Left lung (tissue), 10 donors: ENCODE measurements around the gene STAT3. TPM values are rescaled to one million over a fixed set of nuclear protein-coding genes. Genes with fewer than 3 reads are reported as not detected.
A peak's percentile ranks its signal among the peaks of the same experiment; 100 is the strongest.

Experiments used
- ATAC-seq: fragments of 200-7000 bp; cut with Tn5 transposase; one replicate; pipeline ENCODE4 v1.9.1; 2020; ENCODE audit warnings: moderate library complexity
- DNase-seq, 4 donors: peaks; one replicate each; pipeline ENCODE4 v3.0.0-alpha.2; 2013 to 2020
- H3K27ac ChIP-seq, 2 donors: fragments of 200-600 bp; sonication (generic) in 1 of 2; one replicate each; pipeline versions ENCODE4 v1.5.0 to v1.8.0; 2020 to 2021
- H3K27me3 ChIP-seq, 2 donors: fragments of 200-600 bp; sonication (generic) in 1 of 2; one replicate each; pipeline versions ENCODE4 v1.5.0 to v1.8.0; 2020 to 2021
- H3K36me3 ChIP-seq, 2 donors: fragments of 200-600 bp; sonication (generic) in 1 of 2; one replicate each; pipeline versions ENCODE4 v1.5.0 to v1.8.0; 2020 to 2021
- H3K4me1 ChIP-seq, 2 donors: fragments of 200-600 bp; one replicate each; pipeline ENCODE4 v1.8.0; 2021
- H3K4me3 ChIP-seq, 2 donors: fragments of 200-600 bp; sonication (generic) in 1 of 2; one replicate each; pipeline versions ENCODE4 v1.5.0 to v1.8.0; 2020 to 2021; ENCODE audit warnings: mild to moderate bottlenecking in 1 of 2
- H3K9me3 ChIP-seq, 2 donors: fragments of 200-600 bp; sonication (generic) in 1 of 2; one replicate each; pipeline versions ENCODE4 v1.5.0 to v1.8.0; 2020 to 2021
- intact Hi-C, 2 donors: fragments of 100-400 bp; cut with DNase I; formaldehyde crosslinking; loops; one replicate each; pipeline versions ENCODE4 v1.11.2 to v1.14.2; 2022
- polyA plus RNA-seq, 6 donors: library from polyadenylated mRNA; unstranded; fragments of 120-200 nt; gene quantifications; one replicate each; pipeline ENCODE4 v1.2.1, GENCODE V29; 2013; ENCODE audit not compliant: insufficient read length in 6 of 6
- total RNA-seq, 2 donors: library from RNA; stranded (reverse); fragmentation: NEBNext Ultra II Directional; extraction: Animal tissue kit (Norgen Biotek cat#: 25700); gene quantifications; one replicate each; pipeline ENCODE4 v1.2.1, GENCODE V29; 2021
- TF ChIP-seq, protein P1 (sequence below), 2 donors: fragments of 200-600 bp; sonication (generic) in 1 of 2; IDR thresholded peaks; one replicate each; pipeline versions ENCODE4 v1.5.0 to v1.8.0; 2021; ENCODE audit warnings: antibody characterized with exemption in 2 of 2
- donor health status: DM: no; HTN: yes; CAD: no.
- donor health status: DM: no; HTN: no; CAD: no.

STAT3 gene
- total and polyA plus RNA-seq, 8 donors, result 75.0 to 271 (median 80.5) TPM

DNA sequence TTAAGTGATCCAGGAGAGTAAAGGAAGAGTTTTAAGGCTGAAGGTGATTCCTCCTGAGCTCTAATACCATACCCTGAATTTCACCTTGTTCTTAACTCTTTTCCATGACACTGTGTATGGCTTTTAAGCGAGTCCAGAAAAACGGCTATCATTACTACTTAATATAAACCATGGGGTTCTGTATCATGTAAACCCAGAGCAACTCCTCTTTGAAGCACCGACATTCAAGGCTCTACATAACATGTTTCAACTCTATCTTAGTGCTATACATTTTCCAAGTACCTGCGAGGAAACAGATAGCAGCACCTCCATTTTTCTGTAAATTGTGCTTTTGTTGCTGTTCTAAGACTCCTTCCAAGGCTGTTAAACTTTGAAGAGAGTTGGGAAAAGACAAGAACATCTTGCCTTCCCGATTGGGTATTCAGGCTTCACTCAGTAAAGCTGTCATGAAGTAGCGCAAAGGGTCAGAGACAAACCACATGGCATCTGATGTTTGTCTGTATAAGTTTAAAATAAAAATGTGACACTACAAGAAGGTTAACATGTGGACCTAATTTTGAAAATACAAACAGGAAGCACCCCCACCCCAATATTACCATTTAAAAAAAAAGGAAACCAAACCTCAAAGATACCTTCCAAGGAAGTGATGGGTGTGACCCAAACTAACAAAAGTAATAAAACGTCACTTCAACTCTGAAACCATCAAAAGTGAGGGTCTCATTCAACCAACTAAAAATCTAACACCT is 115.9 kb downstream of the STAT3 start:
- intact Hi-C loops, result no loop called here
- no peaks in the 10 kb centered on the region for H3K9me3 ChIP-seq
- no peaks in the 10 kb centered on the region for H3K27me3 ChIP-seq
- H3K4me1 ChIP-seq, result peaks cover 3 to 70% of the 10 kb centered on the region in 2 donors
- no peak for ATAC-seq
- no peaks in the 10 kb centered on the region for H3K36me3 ChIP-seq
- H3K27ac ChIP-seq, result peak overlapping the region in 1 of 2 donors; percentile 93
- TF ChIP-seq, protein P1, sequence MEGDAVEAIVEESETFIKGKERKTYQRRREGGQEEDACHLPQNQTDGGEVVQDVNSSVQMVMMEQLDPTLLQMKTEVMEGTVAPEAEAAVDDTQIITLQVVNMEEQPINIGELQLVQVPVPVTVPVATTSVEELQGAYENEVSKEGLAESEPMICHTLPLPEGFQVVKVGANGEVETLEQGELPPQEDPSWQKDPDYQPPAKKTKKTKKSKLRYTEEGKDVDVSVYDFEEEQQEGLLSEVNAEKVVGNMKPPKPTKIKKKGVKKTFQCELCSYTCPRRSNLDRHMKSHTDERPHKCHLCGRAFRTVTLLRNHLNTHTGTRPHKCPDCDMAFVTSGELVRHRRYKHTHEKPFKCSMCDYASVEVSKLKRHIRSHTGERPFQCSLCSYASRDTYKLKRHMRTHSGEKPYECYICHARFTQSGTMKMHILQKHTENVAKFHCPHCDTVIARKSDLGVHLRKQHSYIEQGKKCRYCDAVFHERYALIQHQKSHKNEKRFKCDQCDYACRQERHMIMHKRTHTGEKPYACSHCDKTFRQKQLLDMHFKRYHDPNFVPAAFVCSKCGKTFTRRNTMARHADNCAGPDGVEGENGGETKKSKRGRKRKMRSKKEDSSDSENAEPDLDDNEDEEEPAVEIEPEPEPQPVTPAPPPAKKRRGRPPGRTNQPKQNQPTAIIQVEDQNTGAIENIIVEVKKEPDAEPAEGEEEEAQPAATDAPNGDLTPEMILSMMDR (IDR thresholded peaks at IDR 0.05), result no peak
- H3K4me3 ChIP-seq, result no peak overlapping the region
- DNase-seq, result no peak

DNA sequence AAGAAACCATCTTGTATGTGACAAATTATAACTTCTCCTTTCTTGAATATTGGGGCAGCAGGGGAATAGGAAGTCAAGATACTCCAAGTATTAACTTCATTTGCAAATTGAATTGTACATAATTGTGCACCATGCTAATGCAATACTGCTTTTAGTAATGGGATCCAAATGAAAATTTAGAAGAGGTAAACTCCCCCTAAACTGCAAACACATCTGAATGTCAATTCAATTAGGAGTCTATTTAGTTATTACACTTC is 116.5 kb downstream of the STAT3 start:
- TF ChIP-seq, protein P1 (IDR thresholded peaks at IDR 0.05), result no peak
- H3K9me3 ChIP-seq, result no peaks in the 10 kb centered on the region
- H3K4me1 ChIP-seq, result peaks cover 3 to 70% of the 10 kb centered on the region in 2 donors
- DNase-seq (no peak), ATAC-seq (no peak)
- H3K27ac ChIP-seq, result peak overlapping the region in 1 of 2 donors; percentile 93
- H3K27me3 ChIP-seq, result no peaks in the 10 kb centered on the region
- intact Hi-C loops, result no loop called here
- H3K36me3 ChIP-seq, result no peaks in the 10 kb centered on the region
- no peak overlapping the region for H3K4me3 ChIP-seq

DNA sequence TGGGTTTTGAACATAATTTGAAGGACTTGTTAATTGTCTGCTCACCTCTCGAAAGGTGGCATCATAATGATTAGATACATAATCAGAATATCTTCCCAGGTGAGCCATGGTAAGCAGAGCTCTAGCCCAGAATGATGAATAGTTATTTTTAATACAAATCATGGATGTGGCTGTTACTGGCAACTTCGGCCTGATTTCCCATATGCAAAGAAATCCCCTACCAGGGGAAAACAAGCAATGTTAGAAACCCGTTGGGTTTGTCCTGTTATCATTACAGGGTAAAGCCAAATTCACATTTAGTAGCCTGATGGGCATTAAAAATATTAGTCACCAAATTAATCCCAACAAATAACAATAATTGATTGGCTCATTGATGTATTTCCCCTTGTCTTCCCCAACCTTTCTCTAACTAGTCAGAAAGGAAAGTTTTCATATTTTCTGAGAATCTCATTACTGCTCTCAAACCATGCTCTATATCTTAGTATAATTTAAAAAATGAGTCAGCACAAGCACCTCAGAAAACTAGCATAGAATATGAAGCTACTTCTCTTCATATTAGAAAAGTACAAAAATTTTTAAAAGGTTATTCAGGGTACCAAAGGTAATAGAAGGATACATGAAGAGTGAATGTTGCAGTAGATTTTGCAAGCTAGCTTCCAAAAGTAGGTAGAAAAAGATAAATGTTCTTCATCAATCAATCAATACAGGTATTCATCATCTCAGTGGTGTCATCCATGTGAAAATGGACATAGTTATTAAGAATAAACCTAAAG is 117.0 kb downstream of the STAT3 start:
- TF ChIP-seq, protein P1 (IDR thresholded peaks at IDR 0.05), result no peak
- Histone ChIP-seq H3K36me3 (no peaks in the 10 kb centered on the region), H3K4me1 (peaks cover 3 to 71% of the 10 kb centered on the region in 2 donors), H3K4me3 (no peak overlapping the region), H3K27ac (peak overlapping the region in 1 of 2 donors; percentile 93), H3K9me3 (no peaks in the 10 kb centered on the region), H3K27me3 (no peaks in the 10 kb centered on the region)
- intact Hi-C loops, result no loop called here
- DNase-seq (no peak), ATAC-seq (no peak)

DNA sequence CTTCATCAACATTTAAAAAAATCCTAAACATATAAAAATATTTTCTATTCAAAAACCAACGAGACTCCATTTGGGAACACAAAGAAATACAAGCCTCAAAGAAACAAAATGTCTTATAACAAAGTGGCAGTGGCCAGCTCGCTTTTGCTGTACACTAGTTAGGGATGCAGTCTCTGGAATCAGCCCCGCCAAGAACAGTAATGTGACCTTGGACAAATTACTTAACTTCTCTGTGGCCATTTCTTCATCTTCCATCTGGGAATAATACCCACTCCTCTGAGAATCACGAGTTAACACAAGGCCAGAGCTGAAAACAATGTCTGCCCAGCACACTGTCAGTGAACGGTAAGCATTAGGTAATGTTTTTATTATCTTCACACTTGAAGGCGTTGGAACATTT is 117.6 kb downstream of the STAT3 start:
- intact Hi-C loops, result no loop called here
- ATAC-seq, result no peak
- Histone ChIP-seq H3K4me1 (peaks cover 3 to 71% of the 10 kb centered on the region in 2 donors), H3K4me3 (no peak overlapping the region), H3K27ac (no peak overlapping the region), H3K27me3 (no peaks in the 10 kb centered on the region), H3K36me3 (no peaks in the 10 kb centered on the region), H3K9me3 (no peaks in the 10 kb centered on the region)
- TF ChIP-seq, protein P1 (IDR thresholded peaks at IDR 0.05), result no peak
- no peak for DNase-seq

DNA sequence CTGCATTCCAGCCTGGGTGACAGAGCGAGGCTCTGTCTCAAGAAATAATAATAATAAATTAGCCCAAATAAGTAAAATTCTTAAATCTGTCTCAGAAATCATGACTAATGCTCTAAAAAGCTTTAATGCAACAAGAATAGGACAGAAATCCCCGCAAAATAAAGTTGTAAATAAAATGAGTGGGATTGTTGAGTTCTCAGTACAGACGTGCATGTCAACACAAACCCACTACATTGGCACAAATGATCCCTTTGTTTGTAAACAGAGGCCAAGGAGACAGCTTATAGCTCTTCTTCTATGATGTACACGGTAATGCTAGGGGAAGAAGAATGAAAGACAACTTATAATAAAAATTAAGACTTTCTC is 118.1 kb downstream of the STAT3 start:
- Histone ChIP-seq H3K27ac (no peak overlapping the region), H3K36me3 (no peaks in the 10 kb centered on the region), H3K4me3 (no peak overlapping the region), H3K9me3 (no peaks in the 10 kb centered on the region), H3K27me3 (no peaks in the 10 kb centered on the region), H3K4me1 (peaks cover 3 to 68% of the 10 kb centered on the region in 2 donors)
- intact Hi-C loops, result no loop called here
- ATAC-seq (no peak), DNase-seq (no peak)
- TF ChIP-seq, protein P1 (IDR thresholded peaks at IDR 0.05), result no peak
